H1 (cell line): ENCODE measurements around the gene SPIRE2. TPM values are rescaled to one million over a fixed set of nuclear protein-coding genes. Genes with fewer than 3 reads are reported as not detected.

Experiments used
- CTCF ChIA-PET: fragments of 300-600 bp; sonication (Branson Sonifier 250); formaldehyde crosslinking; loops from one replicate; lab custom pipeline; 2021; ENCODE audit not compliant: partially characterized antibody; lab: Charles Lee
- POLR2A ChIA-PET: fragments of 300-600 bp; sonication (Branson Sonifier 250); formaldehyde crosslinking; loops from one replicate; lab custom pipeline; 2021; ENCODE audit warnings: inconsistent platforms; ENCODE audit not compliant: partially characterized antibody; lab: Charles Lee
- DNase-seq, 2 experiments: peaks; one replicate each; pipeline versions ENCODE4 v3.0.0 to v3.0.0-alpha.2; 2010 to 2022; ENCODE audit warnings: low spot score in 2 of 2, low read depth in 1 of 2, mixed read lengths in 1 of 2
- FAIRE-seq: peaks from 2 replicates; lab custom pipeline; 2011; peaks lifted over from hg19 to GRCh38; lab: Jason Lieb, UNC
- H2AFZ ChIP-seq: 2 replicates; pipeline ENCODE4 v1.8.1; 2012; ENCODE audit warnings: low read length, inconsistent platforms
- H2AK5ac ChIP-seq: 2 replicates; pipeline ENCODE4 v1.6.1; 2013; ENCODE audit warnings: low read depth, low read length
- H2BK120ac ChIP-seq: replicated peaks from 2 replicates; pipeline ENCODE3; 2013; ENCODE audit warnings: low read depth, low read length, inconsistent platforms
- H2BK12ac ChIP-seq: 2 replicates; pipeline ENCODE4 v1.6.1; 2013; ENCODE audit warnings: low read depth, low read length
- H2BK15ac ChIP-seq: 2 replicates; pipeline ENCODE4 v1.6.1; 2013; ENCODE audit warnings: low read length
- H2BK20ac ChIP-seq: 2 replicates; pipeline ENCODE4 v1.6.1; 2013; ENCODE audit warnings: low read length
- H2BK5ac ChIP-seq: 2 replicates; pipeline ENCODE4 v1.6.1; 2013; ENCODE audit warnings: low read depth, low read length
- H3K14ac ChIP-seq: 2 replicates; pipeline ENCODE4 v1.6.1; 2013; ENCODE audit warnings: inconsistent platforms; ENCODE audit not compliant: insufficient read length
- H3K18ac ChIP-seq: 2 replicates; pipeline ENCODE4 v1.6.1; 2013; ENCODE audit warnings: low read length; ENCODE audit errors: extremely low read depth
- H3K23ac ChIP-seq: 2 replicates; pipeline ENCODE4 v1.6.1; 2013; ENCODE audit warnings: inconsistent platforms; ENCODE audit not compliant: insufficient read length
- H3K23me2 ChIP-seq: 2 replicates; pipeline ENCODE4 v1.6.1; 2013; ENCODE audit warnings: low read depth, low read length
- H3K27ac ChIP-seq: 2 replicates; pipeline ENCODE4 v1.6.1; 2011; ENCODE audit warnings: low read depth, low read length, inconsistent platforms
- H3K27me3 ChIP-seq, 4 experiments: replicated peaks in 1 of 4; 1 replicate in 1 of 4; 2 replicates in 3 of 4; pipeline versions ENCODE4 v1.6.1 to v1.8.1; 2011 to 2013; ENCODE audit warnings: low read length in 3 of 4, mild to moderate bottlenecking in 3 of 4, inconsistent platforms in 2 of 4, mixed read lengths in 2 of 4, moderate library complexity in 1 of 4; ENCODE audit not compliant: control insufficient read depth in 3 of 4, insufficient read depth in 3 of 4; ENCODE audit errors: extremely low read depth in 1 of 4
- H3K36me3 ChIP-seq, 4 experiments: 2 replicates each; pipeline versions ENCODE4 v1.6.1 to v1.8.1; 2011 to 2013; ENCODE audit warnings: mild to moderate bottlenecking in 4 of 4, low read length in 3 of 4, moderate library complexity in 2 of 4, control low read depth in 1 of 4, inconsistent platforms in 1 of 4; ENCODE audit not compliant: insufficient read depth in 4 of 4, control insufficient read depth in 2 of 4
- H3K4ac ChIP-seq: replicated peaks from 2 replicates; pipeline ENCODE3; 2013; ENCODE audit warnings: low read length, low read depth, mixed read lengths, inconsistent platforms; ENCODE audit not compliant: insufficient read length
- H3K4me1 ChIP-seq, 4 experiments: replicated peaks in 1 of 4; 1 replicate in 1 of 4; 2 replicates in 3 of 4; pipeline versions ENCODE4 v1.6.1 to v1.8.1; 2011 to 2013; ENCODE audit warnings: low read length in 3 of 4, inconsistent platforms in 2 of 4, mixed read lengths in 1 of 4; ENCODE audit not compliant: insufficient read depth in 4 of 4, control insufficient read depth in 3 of 4
- H3K4me2 ChIP-seq, 2 experiments: 2 replicates each; pipeline versions ENCODE4 v1.6.1 to v1.8.1; 2011 to 2013; ENCODE audit warnings: low read depth in 2 of 2, low read length in 2 of 2, control low read depth in 1 of 2, inconsistent platforms in 1 of 2, mild to moderate bottlenecking in 1 of 2; ENCODE audit not compliant: insufficient read depth in 1 of 2
- H3K4me3 ChIP-seq, 4 experiments: fragments of 200-600, 300-600 bp in 1 of 4; sonication (generic), shearing (Covaris generic), sonication (Bioruptor Twin) in 1 of 4; 2 replicates each; pipeline versions ENCODE4 v1.5.1 to v1.8.1; 2011 to 2016; ENCODE audit warnings: low read length in 4 of 4, low read depth in 3 of 4, control low read depth in 2 of 4, inconsistent platforms in 2 of 4, mild to moderate bottlenecking in 2 of 4, mixed read lengths in 1 of 4, moderate library complexity in 1 of 4; ENCODE audit not compliant: insufficient read depth in 2 of 4; ENCODE audit errors: extremely low read depth in 1 of 4
- H3K56ac ChIP-seq: replicated peaks from 2 replicates; pipeline ENCODE3; 2013; ENCODE audit warnings: low read depth, mild to moderate bottlenecking, mixed read lengths, low read length, inconsistent platforms; ENCODE audit not compliant: insufficient read length
- H3K79me1 ChIP-seq: 2 replicates; pipeline ENCODE4 v1.6.1; 2013; ENCODE audit warnings: low read depth, low read length, control low read depth
- H3K79me2 ChIP-seq, 2 experiments: 2 replicates each; pipeline versions ENCODE4 v1.6.1 to v1.8.1; 2012 to 2013; ENCODE audit warnings: low read length in 2 of 2, mild to moderate bottlenecking in 2 of 2, inconsistent platforms in 1 of 2; ENCODE audit not compliant: insufficient read depth in 2 of 2, control insufficient read depth in 1 of 2
- H3K9ac ChIP-seq, 4 experiments: replicated peaks in 1 of 4; 1 replicate in 1 of 4; 2 replicates in 3 of 4; pipeline versions ENCODE4 v1.6.1 to v1.8.1; 2011 to 2013; ENCODE audit warnings: low read depth in 3 of 4, low read length in 3 of 4, control low read depth in 2 of 4, mild to moderate bottlenecking in 2 of 4, moderate library complexity in 2 of 4, inconsistent platforms in 1 of 4; ENCODE audit errors: extremely low read depth in 1 of 4
- H3K9me3 ChIP-seq, 2 experiments: 2 replicates each; pipeline versions ENCODE4 v1.6.1 to v1.8.1; 2012 to 2013; ENCODE audit warnings: mild to moderate bottlenecking in 2 of 2, moderate library complexity in 2 of 2, control low read depth in 1 of 2, inconsistent platforms in 1 of 2, low read depth in 1 of 2, low read length in 1 of 2, mixed read lengths in 1 of 2; ENCODE audit not compliant: insufficient read depth in 2 of 2
- H4K20me1 ChIP-seq, 2 experiments: replicated peaks in 1 of 2; 2 replicates each; pipeline versions ENCODE3 to v1.8.1; 2011 to 2013; ENCODE audit warnings: inconsistent platforms in 2 of 2, low read length in 2 of 2, mild to moderate bottlenecking in 1 of 2; ENCODE audit not compliant: insufficient read depth in 2 of 2, control insufficient read depth in 1 of 2
- H4K5ac ChIP-seq: 2 replicates; pipeline ENCODE4 v1.6.1; 2013; ENCODE audit warnings: low read length, low read depth, mixed read lengths, inconsistent platforms; ENCODE audit not compliant: insufficient read length
- H4K8ac ChIP-seq: 2 replicates; pipeline ENCODE4 v1.8.0; 2013; ENCODE audit warnings: mild to moderate bottlenecking, moderate library complexity, low read length, inconsistent platforms; ENCODE audit not compliant: insufficient read depth; ENCODE audit errors: extremely low read depth
- H4K91ac ChIP-seq: replicated peaks from 2 replicates; pipeline ENCODE3; 2013; ENCODE audit warnings: low read length, mixed read lengths, inconsistent platforms; ENCODE audit not compliant: insufficient read length
- ASH2L ChIP-seq: fragments of 200-600, 300-600 bp; sonication (generic); IDR thresholded peaks from one replicate; pipeline ENCODE4 v1.7.1; 2017; ENCODE audit warnings: low read length
- ATF3 ChIP-seq: IDR thresholded peaks from 2 replicates; pipeline ENCODE4 v1.6.1; 2011; ENCODE audit warnings: low read depth, mild to moderate bottlenecking, low read length; ENCODE audit not compliant: insufficient read depth
- HDAC6 ChIP-seq: IDR thresholded peaks from one replicate; pipeline ENCODE4 v1.7.1; 2012; ENCODE audit warnings: low read depth, mild to moderate bottlenecking, inconsistent platforms, low read length, moderate library complexity
- JUN ChIP-seq: IDR thresholded peaks from 2 replicates; pipeline ENCODE4 v1.6.1; 2011; ENCODE audit warnings: low read depth, mild to moderate bottlenecking, improper control_type of control experiment, low read length
- KDM4A ChIP-seq: IDR thresholded peaks from one replicate; pipeline ENCODE4 v1.7.1; 2012; ENCODE audit warnings: low read depth, mild to moderate bottlenecking, moderate library complexity, low read length, inconsistent platforms; ENCODE audit not compliant: severe bottlenecking
- RBBP5 ChIP-seq: IDR thresholded peaks from 2 replicates; pipeline ENCODE4 v1.7.1; 2012; ENCODE audit warnings: low read depth, mild to moderate bottlenecking, inconsistent platforms, low read length, moderate library complexity, borderline replicate concordance
- SP1 ChIP-seq: IDR thresholded peaks from 2 replicates; pipeline ENCODE4 v1.6.1; 2011; ENCODE audit warnings: low read depth, low read length
- SP4 ChIP-seq: IDR thresholded peaks from 2 replicates; pipeline ENCODE4 v1.6.1; 2012; ENCODE audit warnings: low read length, inconsistent platforms
- WGBS, 2 experiments: shearing (Covaris generic) in 1 of 2; methylation state at CpG; one replicate each; pipeline versions ENCODE4 v1.1.6 to v1.1.7; 2013 to 2015; ENCODE audit warnings: low lambda C conversion rate in 2 of 2, mixed read lengths in 2 of 2, inconsistent platforms in 1 of 2, low coverage in 1 of 2, missing lambda C conversion rate in 1 of 2; ENCODE audit not compliant: insufficient replicate concordance in 2 of 2, insufficient coverage in 1 of 2, insufficient read length in 1 of 2; ENCODE audit errors: extremely low coverage in 1 of 2, missing lambda C conversion rate in 1 of 2; 5-methylcytosine and 5-hydroxymethylcytosine counted together
- polyA plus RNA-seq, 7 experiments: library from polyadenylated mRNA; depleted of rRNA in 3 of 7; stranded (reverse) in 5 of 7; unstranded in 2 of 7; fragments of >200 nt in 5 of 7; fragments of 200-250 nt in 2 of 7; gene quantifications; 1 replicate in 5 of 7; 2 replicates in 1 of 7; 4 replicates in 1 of 7; pipeline versions ENCODE4 v1.2.1 to v1.2.3, GENCODE V29; 2011 to 2013; ENCODE audit warnings: missing spikeins in 2 of 7, mixed read lengths in 2 of 7
- total RNA-seq: library from RNA; stranded (reverse); fragmentation: NEBNext Ultra II Directional; extraction: Animal tissue kit (Norgen Biotek cat#: 25700); gene quantifications from 2 replicates; pipeline ENCODE4 v1.2.1, GENCODE V29; 2021

Gene SPIRE2
- total and polyA plus RNA-seq, 2 of the 8 experiments (the other 6 are each of a cell fraction or from before 2014, with no cell fraction given) = 7.4 to 15.4 TPM

GRCh38 chr16:89844739-89845339, 16.6 kb downstream of the SPIRE2 start:
- WGBS, 2 experiments = 93% methylated on average over 13 of the region's 13 CpGs; no CpG with 5 or more reads in 1 of the 2 experiments
- no peak overlapping the region for H2BK120ac ChIP-seq
- TF ChIP-seq ATF3 = no peak
- no peak for TF ChIP-seq HDAC6
- TF ChIP-seq JUN = no peak
- no peak for TF ChIP-seq SP1
- no peak for TF ChIP-seq RBBP5
- TF ChIP-seq ASH2L = no peak
- TF ChIP-seq KDM4A = no peak
- no peak for TF ChIP-seq SP4
- H3K79me2 ChIP-seq = no peaks in the 10 kb centered on the region
- ChIA-PET POLR2A (interaction anchor here (0.9 to 1.3 kb wide), 3 partner anchors 10 to 28 kb away, joined by 3 to 4 read pairs (median 4); partner anchors contain the start of genes SPIRE2 and TCF25), CTCF (interaction anchor here (1.4 to 2.7 kb wide), 2 partner anchors 11 to 15 kb away, joined by 3 to 12 read pairs; no protein-coding TSS in a partner anchor)
- no peak overlapping the region for H4K5ac ChIP-seq
- DNase-seq (no peak), FAIRE-seq (no peak)
- no peaks in the 10 kb centered on the region for H4K20me1 ChIP-seq
- H3K79me1 ChIP-seq = no peaks in the 10 kb centered on the region
- H3K4me1 ChIP-seq = peaks cover 0 to 9% (median 0%) of the 10 kb centered on the region in 4 experiments; a peak in 2 of 7 replicates
- H4K8ac ChIP-seq = no peak overlapping the region
- H3K9ac ChIP-seq = no peak overlapping the region
- no peak overlapping the region for H3K4me3 ChIP-seq
- no peaks in the 10 kb centered on the region for H3K9me3 ChIP-seq
- H3K18ac ChIP-seq = no peak overlapping the region
- H3K23ac ChIP-seq = no peak overlapping the region
- H3K23me2 ChIP-seq = no peaks in the 10 kb centered on the region
- no peak overlapping the region for H3K27ac ChIP-seq
- no peak overlapping the region for H3K14ac ChIP-seq
- H3K36me3 ChIP-seq = no peaks in the 10 kb centered on the region
- no peak overlapping the region for H2AFZ ChIP-seq
- H3K4me2 ChIP-seq = no peak overlapping the region
- H2AK5ac ChIP-seq = no peak overlapping the region
- H2BK20ac ChIP-seq = no peak overlapping the region
- H3K27me3 ChIP-seq = no peaks in the 10 kb centered on the region
- H3K4ac ChIP-seq = no peak overlapping the region
- H2BK5ac ChIP-seq = no peak overlapping the region
- no peak overlapping the region for H3K56ac ChIP-seq
- no peak overlapping the region for H4K91ac ChIP-seq
- no peak overlapping the region for H2BK12ac ChIP-seq
- H2BK15ac ChIP-seq = no peak overlapping the region
